ENCODE data around the gene TMEM187. TPM values are rescaled to one million over a fixed set of nuclear protein-coding genes. Genes with fewer than 3 reads are reported as not detected.
A peak's percentile ranks its signal among the peaks of the same experiment; 100 is the strongest.

TMEM187 gene
- polyA plus RNA-seq, 2 of the 4 experiments (the other 2 are of a cell fraction): 7.8 to 10.6 TPM

GRCh38 chrX:154012336-154012991, 39.9 kb downstream of the TMEM187 start (continued):
- TF ChIP-seq REST (IDR thresholded peaks at IDR 0.05) (no peak), RCOR1 (IDR thresholded peaks at IDR 0.05; ENCODE audit: low read depth, low read length) (no peak), PBX3 (IDR thresholded peaks at IDR 0.05) (no peak)

GRCh38 chrX:154013001-154013421, 40.5 kb downstream of the TMEM187 start:
- Histone ChIP-seq H3K27ac (peak overlapping the region; percentile 27 to 30; a peak in 1 of 6 replicates), H3K4me2 (no peak overlapping the region), H3K4me3 (no peak overlapping the region), H3K4me1 (peaks cover 17% of the 10 kb centered on the region), H3K9me3 (no peaks in the 10 kb centered on the region)
- POLR2A ChIA-PET: interaction anchor here (1.8 kb wide), 1 partner anchor 33 kb away, joined by 6 read pairs; no protein-coding TSS in a partner anchor
- CTCF ChIA-PET: interaction anchor here (0.7 to 3.0 kb wide), 33 partner anchors 9 to 317 kb away, joined by 3 to 22 read pairs (median 6); no protein-coding TSS in a partner anchor
- TF ChIP-seq BCL3 (IDR thresholded peaks at IDR 0.05): no peak
- no peak for TF ChIP-seq PHF8 (IDR thresholded peaks at IDR 0.05; ENCODE audit: borderline replicate concordance, low read depth)
- no peak for TF ChIP-seq CBX8 (IDR thresholded peaks at IDR 0.05)
- TF ChIP-seq POLR2A (IDR thresholded peaks at IDR 0.05; ENCODE audit: low read length): no peak
- 100% methylated on average over 3 of the region's 17 CpGs for WGBS (ENCODE audit: missing lambda C conversion rate)
- ATAC-seq (no peak), FAIRE-seq (no peak), DNase-seq (ENCODE audit: low read depth in 1 of 2, low spot score in 1 of 2) (no peak)

GRCh38 chrX:154013614-154014360, 41.2 kb downstream of the TMEM187 start:
- FAIRE-seq: no peak
- ChIA-PET POLR2A (interaction anchor here (1.8 kb wide), 1 partner anchor 33 kb away, joined by 6 read pairs; no protein-coding TSS in a partner anchor), CTCF (interaction anchor here (0.7 to 3.0 kb wide), 41 partner anchors 8 to 317 kb away, joined by 3 to 22 read pairs (median 6); no protein-coding TSS in a partner anchor)
- no peak for TF ChIP-seq BCL3 (IDR thresholded peaks at IDR 0.05)
- no peak for TF ChIP-seq HEYL (CRISPR knock-in tag; IDR thresholded peaks at IDR 0.05)
- TF ChIP-seq REST (IDR thresholded peaks at IDR 0.05): no peak
- TF ChIP-seq CTCF (IDR thresholded peaks at IDR 0.05): peak; percentile 76
- TF ChIP-seq RAD21 (conservative IDR thresholded peaks at IDR 0.05 in 1 of 2, IDR thresholded peaks at IDR 0.05 in 1 of 2): peak; percentile 49 to 50; a peak in 3 of 5 replicates
- no peak for TF ChIP-seq POLR2A (IDR thresholded peaks at IDR 0.05; ENCODE audit: low read length)
- peak; percentile 61 for TF ChIP-seq SMC3 (IDR thresholded peaks at IDR 0.05)
- peak in 1 of 2 experiments; percentile 7; a peak in 1 of 5 replicates for TF ChIP-seq JUN (IDR thresholded peaks at IDR 0.05)
- TF ChIP-seq HES2 (IDR thresholded peaks at IDR 0.05): no peak
- no peak for TF ChIP-seq SREBF2 (IDR thresholded peaks at IDR 0.05)
- TF ChIP-seq RARB (CRISPR knock-in tag; IDR thresholded peaks at IDR 0.05): no peak
- H3K4me3 ChIP-seq: no peak overlapping the region
- DNase-seq (ENCODE audit: low read depth in 1 of 2, low spot score in 1 of 2): peak; percentile 42 to 64
- peaks cover 21% of the 10 kb centered on the region for H3K4me1 ChIP-seq
- 51% methylated on average over 17 of the region's 20 CpGs for WGBS (ENCODE audit: missing lambda C conversion rate)
- peak; percentile 65 to 84 for ATAC-seq
- H3K27ac ChIP-seq: 0 out of 6 replicates have a peak overlapping the region, but pooled peaks have one; percentile 16 to 30
- no peak overlapping the region for H3K4me2 ChIP-seq
- no peaks in the 10 kb centered on the region for H3K9me3 ChIP-seq

Measured in A549 (cell line).